ENCODE results near the gene LDB3.

LDB3 gene

GRCh38 chr10:86657396-86658011, 10.8 kb upstream of the LDB3 start:
- H3K4me2 ChIP-seq (ENCODE audit: low read length), result no peak overlapping the region
- no peaks in the 10 kb centered on the region for H3K79me2 ChIP-seq
- H3K4me1 ChIP-seq, result no peaks in the 10 kb centered on the region
- H3K27me3 ChIP-seq (ENCODE audit: control insufficient read depth, insufficient read depth, low read length), result no peaks in the 10 kb centered on the region
- H3K36me3 ChIP-seq (ENCODE audit: control insufficient read depth, insufficient read depth, low read length), result no peaks in the 10 kb centered on the region
- no peak for TF ChIP-seq CTCF (IDR thresholded peaks at IDR 0.05)
- no peak overlapping the region for H3K4me3 ChIP-seq (ENCODE audit: low read depth, low read length)
- H3K9me3 ChIP-seq (ENCODE audit: control insufficient read depth, low read length), result no peaks in the 10 kb centered on the region
- H2AFZ ChIP-seq, result no peak overlapping the region
- H3K9ac ChIP-seq, result no peak overlapping the region
- H3K27ac ChIP-seq, result no peak overlapping the region

- no peak overlapping the region for H3K27ac ChIP-seq
These were observed 10.0 kb upstream of the LDB3 start for GRCh38 chr10:86658261-86658741.

DNA sequence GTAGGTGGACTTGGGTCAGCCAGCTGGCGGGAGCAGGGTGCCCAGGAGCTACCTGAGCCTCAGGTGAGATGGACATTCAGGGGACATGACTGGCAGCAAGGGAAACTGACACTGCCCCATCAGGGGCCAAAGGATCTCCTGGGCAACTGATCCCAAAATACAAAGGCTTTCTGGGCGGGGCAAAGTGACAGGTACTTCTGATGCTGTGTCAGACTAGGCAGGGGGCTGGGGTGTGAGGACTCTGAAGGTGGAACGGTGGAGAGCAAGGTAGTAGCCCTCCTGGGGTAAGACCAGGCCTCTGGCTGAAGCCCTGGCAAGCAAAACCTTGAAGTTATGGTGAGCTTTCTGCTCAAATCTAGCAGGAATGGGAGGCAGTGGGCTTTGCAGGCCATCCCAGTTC, 9.6 kb upstream of the LDB3 start:
- H3K36me3 ChIP-seq (ENCODE audit: control insufficient read depth, insufficient read depth, low read length), result no peaks in the 10 kb centered on the region
- H3K9me3 ChIP-seq (ENCODE audit: control insufficient read depth, low read length), result no peaks in the 10 kb centered on the region
- H2AFZ ChIP-seq, result no peak overlapping the region
- H3K79me2 ChIP-seq, result no peaks in the 10 kb centered on the region
- no peak overlapping the region for H3K9ac ChIP-seq
- no peaks in the 10 kb centered on the region for H3K4me1 ChIP-seq
- no peak overlapping the region for H3K27ac ChIP-seq
- H3K4me3 ChIP-seq (ENCODE audit: low read depth, low read length), result no peak overlapping the region
- no peak overlapping the region for H3K4me2 ChIP-seq (ENCODE audit: low read length)
- no peaks in the 10 kb centered on the region for H3K27me3 ChIP-seq (ENCODE audit: control insufficient read depth, insufficient read depth, low read length)
- no peak for TF ChIP-seq CTCF (IDR thresholded peaks at IDR 0.05)

More at GRCh38 chr10:86658261-86658741, 10.0 kb upstream of the LDB3 start:
- H3K9ac ChIP-seq, result no peak overlapping the region
- no peak overlapping the region for H2AFZ ChIP-seq
- no peaks in the 10 kb centered on the region for H3K4me1 ChIP-seq
- no peaks in the 10 kb centered on the region for H3K36me3 ChIP-seq (ENCODE audit: control insufficient read depth, insufficient read depth, low read length)
- H3K27me3 ChIP-seq (ENCODE audit: control insufficient read depth, insufficient read depth, low read length), result no peaks in the 10 kb centered on the region
- H3K4me3 ChIP-seq (ENCODE audit: low read depth, low read length), result no peak overlapping the region
- H3K9me3 ChIP-seq (ENCODE audit: control insufficient read depth, low read length), result no peaks in the 10 kb centered on the region
- no peak for TF ChIP-seq CTCF (IDR thresholded peaks at IDR 0.05)
- no peak overlapping the region for H3K4me2 ChIP-seq (ENCODE audit: low read length)
- no peaks in the 10 kb centered on the region for H3K79me2 ChIP-seq

GRCh38 chr10:86659161-86659691, 9.1 kb upstream of the LDB3 start:
- Histone ChIP-seq H3K4me3 (ENCODE audit: low read depth, low read length) (no peak overlapping the region), H3K4me1 (no peaks in the 10 kb centered on the region), H2AFZ (no peak overlapping the region), H3K79me2 (no peaks in the 10 kb centered on the region), H3K9me3 (ENCODE audit: control insufficient read depth, low read length) (no peaks in the 10 kb centered on the region), H3K9ac (no peak overlapping the region), H3K4me2 (ENCODE audit: low read length) (no peak overlapping the region), H3K27ac (no peak overlapping the region), H3K27me3 (ENCODE audit: control insufficient read depth, insufficient read depth, low read length) (no peaks in the 10 kb centered on the region), H3K36me3 (ENCODE audit: control insufficient read depth, insufficient read depth, low read length) (no peaks in the 10 kb centered on the region)
- TF ChIP-seq CTCF (IDR thresholded peaks at IDR 0.05), result no peak
